NCI-H1694 (cell line): ENCODE measurements around the gene NAA10.
"Not testable (repeated sequence)": the region's sequence is repeated elsewhere in the genome, so short reads cannot be mapped to it uniquely, and the experiment has no call there.

Experiments used
- DNase-seq: peaks from one replicate; lab custom pipeline; 2025; lab: John Stamatoyannopoulos, UW

The NAA10 gene

DNA sequence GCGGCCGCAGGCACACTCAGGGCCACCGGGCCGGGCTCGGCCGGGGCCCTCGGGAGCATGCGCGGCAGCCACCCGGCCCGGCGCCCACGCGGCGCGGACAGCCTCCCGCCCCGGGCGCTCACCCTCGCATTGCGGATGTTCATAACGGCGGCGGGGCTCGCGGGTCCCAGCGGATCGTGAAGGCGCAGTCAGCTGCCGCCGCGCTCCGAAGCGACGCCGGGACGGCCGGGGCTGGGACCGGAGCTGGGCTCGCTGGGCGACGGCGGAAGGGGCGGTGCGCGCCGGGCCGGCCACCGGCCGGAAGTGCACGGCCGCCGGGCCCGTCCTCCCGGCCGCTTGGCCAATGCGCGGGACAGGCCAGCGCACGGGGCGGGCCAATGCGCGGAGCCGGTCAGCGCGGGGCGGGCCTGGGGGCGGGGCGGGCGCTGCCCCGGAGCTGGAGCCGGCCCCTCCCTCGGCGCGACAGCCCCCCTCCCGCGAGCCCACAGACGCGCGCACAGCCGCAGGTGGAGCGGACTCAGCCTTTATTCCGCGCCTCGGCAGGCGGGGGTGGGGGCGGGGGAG is at the start of gene NAA10:
NAA10 (minus strand) TSS at position 276 of the 564 bp plus-strand sequence; CDS start at position 143, 133 bp downstream.
- no peak for DNase-seq

DNA sequence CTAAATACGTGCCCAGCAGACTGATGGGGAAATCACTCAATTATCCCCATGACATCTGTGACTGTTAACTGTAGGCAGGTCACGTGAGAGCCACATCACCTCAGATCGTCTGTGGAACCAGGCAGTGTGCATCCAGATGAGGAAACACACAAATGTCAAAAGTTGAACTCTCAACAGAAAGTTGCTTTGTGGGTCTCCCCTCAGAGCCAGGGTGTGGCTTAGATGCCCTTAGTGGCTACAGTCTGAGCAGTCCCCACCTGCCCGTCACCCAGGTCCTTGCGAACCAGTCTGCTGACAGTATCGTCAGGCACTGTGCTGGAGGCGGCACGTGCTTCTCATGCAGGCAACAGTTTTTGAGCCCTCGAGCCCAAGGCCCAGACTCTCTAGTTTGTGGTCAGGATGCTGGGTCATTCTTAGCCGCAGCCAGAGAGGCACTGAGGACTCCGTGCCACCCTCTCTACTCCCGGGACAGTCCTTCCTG is 48.5 kb upstream of the NAA10 start:
- DNase-seq = no peak

DNA sequence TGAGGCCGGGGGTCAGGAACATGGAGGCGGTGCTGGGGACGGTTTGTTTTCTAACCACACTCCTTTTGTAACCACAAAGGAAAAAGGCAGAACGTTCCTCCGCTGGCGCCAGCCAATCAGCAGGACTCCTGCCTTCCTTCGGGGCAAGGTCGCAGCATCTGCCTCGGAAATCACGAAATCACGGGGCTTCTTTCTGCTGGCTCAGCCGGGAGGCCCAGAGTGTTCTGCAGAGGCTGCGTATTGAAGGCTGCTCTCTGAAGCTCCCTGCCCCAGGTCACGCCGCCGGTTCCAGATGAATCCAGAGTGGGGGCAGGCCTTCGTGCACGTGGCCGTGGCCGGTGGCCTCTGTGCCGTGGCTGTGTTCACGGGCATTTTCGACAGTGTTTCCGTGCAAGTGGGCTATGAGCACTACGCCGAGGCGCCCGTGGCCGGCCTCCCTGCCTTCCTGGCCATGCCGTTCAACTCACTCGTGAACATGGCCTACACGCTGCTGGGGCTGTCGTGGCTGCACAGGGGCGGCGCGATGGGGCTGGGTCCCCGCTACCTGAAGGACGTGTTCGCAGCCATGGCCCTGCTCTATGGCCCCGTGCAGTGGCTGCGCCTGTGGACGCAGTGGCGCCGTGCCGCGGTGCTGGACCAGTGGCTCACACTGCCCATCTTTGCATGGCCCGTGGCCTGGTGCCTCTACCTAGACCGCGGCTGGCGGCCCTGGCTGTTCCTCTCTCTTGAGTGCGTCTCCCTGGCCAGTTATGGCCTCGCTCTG is 47.1 kb upstream of the NAA10 start:
- no peak for DNase-seq

DNA sequence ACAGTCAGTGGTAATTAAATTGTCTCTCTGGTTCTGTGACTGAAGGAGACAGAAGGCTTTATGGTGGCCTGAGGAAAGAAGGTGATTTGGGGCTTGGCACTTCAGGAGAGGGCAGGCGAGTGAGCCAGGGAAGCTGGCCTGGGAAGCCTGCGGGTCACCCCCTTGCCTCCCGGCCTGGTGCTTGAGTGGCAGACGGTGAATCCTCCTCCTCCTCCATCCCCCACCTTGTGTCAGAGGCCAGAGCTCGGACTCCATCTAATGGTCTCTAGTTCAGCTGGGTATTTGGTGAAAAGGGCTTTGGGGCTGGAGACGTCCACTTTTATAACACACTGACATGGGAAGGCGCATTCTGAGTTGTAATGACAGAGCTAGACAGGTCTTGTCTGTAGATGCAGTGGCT is 46.4 kb upstream of the NAA10 start:
- no peak for DNase-seq

DNA sequence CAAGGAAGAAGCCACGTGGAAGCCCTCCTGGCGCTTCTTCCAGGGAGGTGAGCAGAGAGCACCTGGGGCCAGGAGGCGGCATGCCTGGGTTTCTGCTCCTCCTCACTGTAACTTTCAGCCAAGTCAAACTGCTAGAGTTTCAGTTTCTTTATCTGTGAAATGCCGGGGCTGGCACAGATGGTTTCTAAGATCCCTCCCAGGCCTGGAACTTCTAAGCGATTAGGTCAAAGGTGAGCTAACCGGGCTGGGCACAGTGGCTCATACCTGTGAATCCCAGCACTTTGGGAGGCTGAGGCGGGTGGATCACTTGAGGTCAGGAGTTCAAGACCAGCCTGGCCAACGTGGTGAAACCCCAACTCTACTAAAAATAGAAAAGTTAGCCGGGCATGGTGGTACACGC is 45.6 kb upstream of the NAA10 start:
- not testable (repeated sequence) for DNase-seq

DNA sequence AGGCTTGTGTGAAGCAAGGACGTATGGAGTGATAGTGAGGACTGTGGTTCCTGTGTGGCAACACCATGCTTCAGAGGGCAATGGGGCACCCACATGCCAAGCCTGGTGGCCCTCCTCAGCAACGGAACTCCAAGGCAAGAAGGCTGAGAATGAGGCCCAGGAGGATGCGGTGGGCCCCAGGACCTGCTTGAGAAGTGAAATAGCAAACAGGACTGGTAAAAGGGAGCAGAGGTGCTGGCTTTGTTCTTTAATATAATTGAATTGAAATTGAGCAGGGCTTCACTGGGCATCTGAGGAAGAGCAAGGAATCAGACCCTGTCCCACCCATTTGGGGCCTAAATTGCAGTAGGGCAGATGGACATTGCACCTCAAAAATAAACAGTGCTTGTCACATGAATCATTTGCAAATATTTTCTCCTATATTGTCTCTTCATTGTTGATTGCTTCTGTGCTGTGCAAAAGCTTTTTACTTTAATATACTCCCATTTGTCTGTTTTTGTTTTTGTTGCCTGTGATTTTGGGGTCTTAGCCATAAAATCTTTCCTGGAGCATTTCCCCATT is 40.0 kb upstream of the NAA10 start:
- DNase-seq = no peak

DNA sequence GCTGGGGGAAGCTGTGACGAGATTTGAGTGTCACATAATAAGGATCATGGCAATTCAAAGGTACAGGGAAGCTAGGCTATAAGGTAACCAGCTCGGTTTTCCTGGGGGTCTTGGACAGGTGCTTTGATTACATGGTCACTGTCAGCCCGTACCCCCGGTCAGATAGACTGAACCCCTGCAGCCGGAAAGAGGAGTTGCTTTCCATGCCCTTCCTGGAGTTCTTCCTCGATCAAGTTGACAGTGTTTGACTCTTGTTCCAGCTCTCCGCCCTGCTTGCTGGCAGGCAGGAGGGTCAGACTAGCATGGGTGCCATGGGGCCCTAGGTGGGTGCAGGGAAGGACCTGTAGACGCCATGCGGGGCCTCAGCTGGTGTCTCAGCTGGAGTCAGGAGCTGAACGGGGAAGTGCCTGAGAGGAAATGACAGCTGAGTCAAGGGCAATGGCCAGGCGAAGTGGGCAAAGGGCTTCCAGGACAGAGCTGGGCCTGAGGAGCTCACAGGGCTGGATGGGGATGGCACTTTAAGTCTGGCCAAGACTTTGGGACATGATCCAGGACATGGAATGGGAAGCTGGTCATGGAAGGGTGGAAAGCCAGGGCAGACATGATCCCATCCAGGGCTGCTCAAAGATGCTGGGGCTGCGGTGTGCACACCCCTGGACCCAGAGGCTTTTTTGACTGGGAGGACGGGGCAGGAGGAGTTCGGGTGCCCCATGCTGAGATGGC is 39.3 kb upstream of the NAA10 start:
- no peak for DNase-seq

DNA sequence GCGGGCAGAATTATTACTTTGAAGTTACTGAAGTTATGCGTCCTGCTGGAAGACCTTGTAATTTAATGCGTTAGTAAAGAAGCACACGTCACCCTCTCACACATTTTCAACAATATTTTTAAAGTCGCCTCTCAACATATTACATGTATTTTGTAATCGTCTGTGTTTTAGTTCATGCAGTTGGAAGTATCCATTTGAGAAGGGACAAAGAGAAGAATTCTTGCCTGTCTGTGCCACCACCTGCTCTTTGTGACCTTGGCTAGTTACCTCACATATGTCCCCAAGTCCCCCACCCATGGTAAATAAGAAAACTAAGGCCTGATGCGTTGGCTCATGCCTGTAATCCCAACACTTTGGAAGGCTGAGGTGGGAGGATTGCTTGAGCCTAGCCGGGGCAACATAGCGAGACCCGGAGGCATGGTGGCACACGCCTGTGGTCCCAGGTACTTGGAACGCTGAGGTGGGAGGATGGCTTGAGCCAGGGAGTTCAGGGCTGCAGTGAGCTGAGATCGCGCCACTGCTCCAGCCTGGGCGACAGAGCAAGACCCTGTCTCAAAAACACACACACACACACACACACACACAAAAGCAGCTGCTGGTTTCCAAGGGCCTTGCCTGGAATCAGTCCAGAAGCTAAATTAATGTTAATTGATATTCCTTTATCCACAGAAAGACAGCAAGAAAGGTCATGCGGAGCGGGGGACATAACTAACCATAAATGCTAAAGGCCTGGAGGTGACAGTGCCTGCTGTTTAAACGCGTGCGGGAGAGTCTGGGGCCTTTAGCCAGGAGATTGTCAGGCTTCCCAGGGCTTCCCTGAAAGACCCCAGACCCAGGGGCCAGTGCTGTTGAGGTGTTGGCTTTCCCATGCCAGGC is 38.5 kb upstream of the NAA10 start:
- DNase-seq = no peak

DNA sequence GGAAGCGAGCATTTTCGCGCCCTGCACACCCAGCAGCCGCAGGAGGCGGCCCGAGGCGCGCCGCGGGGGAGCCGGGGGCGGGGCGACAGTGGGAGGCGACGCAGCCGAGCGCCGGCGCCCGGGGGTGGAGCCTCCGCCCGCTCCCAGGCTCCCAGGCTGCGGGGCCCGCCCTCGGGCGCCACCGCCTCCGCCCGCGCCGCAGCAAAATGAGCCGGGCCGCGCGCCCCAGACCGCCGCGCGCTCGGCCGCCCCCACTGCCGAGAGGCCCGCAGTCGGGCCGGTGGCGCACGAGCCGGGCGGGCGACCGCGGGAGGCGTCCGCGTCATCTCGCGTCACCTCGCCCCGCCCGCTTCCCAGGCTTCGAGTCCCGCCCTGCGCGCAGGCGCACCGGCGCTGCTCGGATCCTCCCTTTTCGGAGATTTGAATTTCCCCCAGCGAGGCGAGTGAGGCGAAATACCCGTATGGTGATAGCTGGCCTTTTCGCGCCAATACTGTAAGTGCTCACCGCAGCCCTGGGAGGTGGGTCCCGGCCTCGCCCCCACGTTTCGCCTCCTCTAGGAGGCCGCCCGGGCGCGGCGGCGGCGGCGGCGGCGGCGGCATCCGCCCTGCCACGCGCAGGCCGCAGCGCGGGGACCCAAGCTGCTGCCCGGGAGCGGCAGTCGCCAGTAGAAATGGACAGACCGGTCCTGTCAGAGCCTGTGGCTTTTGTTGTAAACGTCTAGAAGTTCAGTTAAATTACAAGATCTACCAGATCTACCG is 37.7 kb upstream of the NAA10 start, which contains the start of gene TMEM187:
TMEM187 (plus strand) TSS at position 387 of the 759 bp plus-strand sequence. CDS start 9,309 bp downstream, outside the sequence.
- DNase-seq = peak; percentile 86

DNA sequence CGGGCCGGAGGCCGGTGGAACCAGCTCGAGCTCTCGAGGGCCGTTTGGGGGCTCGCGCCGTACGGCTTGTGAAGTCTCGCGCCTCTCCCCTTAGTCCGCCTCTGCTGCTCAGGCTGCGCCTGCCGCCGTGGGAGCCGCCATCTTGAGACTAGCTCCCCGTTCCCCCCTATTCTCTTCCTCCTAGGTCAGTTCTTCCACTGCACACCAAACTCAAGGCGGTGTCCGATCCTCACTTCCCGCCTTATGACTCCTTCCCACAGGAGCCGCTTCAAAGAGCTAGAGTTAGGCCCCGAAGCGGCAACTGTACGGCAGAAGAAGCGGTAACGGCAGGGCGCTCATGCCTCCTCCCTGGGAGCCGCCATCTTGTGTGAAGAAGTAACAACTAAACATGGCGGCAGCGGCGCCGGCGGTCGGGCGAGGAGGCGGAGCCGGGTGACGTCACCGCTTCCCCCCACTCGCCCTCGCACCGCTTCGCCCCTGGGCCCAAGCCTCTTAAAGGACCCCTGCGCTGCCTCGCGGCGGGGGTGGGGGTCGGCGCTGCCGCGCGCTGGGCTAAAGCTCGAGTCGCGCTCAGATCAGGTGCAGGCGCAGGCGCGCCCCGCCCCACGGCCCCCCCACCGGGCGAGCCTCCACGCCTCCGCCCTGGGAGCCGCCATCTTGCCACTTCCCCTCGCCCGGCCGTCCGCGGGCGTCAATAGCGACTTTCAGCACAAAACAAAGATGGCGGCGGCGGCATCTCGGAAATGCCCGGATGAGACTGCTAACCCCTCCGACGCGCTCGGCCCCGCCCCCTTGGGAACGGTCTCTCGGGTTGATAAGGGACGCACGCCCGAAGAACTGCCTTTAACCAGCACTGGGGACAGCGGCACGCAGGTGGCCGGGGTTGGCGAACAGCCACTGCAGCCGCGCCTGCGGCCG is 36.9 kb upstream of the NAA10 start, which contains the start of gene HCFC1:
HCFC1 (minus strand) TSS at position 369 of the 918 bp plus-strand sequence. CDS start 978 bp downstream, outside the sequence.
- DNase-seq = peak; percentile 91

DNA sequence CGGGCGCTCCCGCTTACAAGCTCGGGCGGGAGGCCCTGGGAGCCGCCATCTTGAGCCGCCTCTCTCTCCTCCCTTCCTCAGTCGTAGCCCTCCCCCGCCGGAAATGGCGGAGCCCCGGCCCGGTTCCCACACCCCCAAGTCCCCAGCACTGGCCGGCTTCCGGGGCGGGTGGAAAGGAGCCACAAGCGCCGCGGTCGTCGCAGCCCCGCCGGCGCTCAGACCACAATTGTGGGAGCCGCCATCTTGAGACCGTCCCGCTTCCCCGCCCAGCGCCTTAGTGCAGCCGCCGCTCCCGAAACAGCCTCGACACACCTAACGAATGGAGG is 36.2 kb upstream of the NAA10 start:
- DNase-seq = peak; percentile 60

DNA sequence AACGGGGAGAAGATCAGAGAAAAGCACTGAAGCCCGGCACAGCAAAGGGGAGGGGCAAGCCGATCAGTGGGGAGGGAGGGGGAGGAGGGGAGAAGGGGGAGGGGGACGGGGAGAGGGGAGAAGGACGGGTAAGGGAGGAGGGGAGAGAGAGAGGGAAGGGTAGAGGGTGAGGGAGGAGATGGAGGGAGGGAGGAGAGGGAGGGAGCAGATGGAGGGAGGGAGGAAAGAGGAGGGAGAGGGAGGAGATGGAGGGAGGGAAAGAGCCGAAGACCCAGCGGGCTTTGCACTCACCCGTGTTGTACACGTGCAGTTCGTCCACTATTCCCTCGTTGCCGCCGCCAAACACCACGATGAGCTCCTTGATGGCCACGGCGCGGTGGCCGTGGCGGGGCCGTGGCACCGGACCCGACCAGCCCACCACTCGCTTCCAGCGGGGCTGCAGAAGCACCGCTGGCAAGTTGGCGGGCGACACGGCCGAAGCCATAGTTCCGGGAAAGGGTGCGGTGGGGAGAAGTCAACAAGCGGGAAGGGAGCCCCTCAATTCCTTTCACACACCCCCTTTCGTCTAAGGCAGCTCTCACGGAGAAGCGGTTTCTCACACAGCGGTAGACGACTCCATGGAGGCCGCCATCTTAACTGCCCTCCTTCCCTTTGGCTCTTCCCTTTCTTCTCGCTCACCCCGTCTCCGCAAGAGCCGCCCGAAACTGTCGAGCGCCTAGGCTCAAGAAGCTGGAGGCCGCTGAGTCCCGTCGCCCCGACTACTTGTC is 35.7 kb upstream of the NAA10 start:
- peak; percentile 77 for DNase-seq

DNA sequence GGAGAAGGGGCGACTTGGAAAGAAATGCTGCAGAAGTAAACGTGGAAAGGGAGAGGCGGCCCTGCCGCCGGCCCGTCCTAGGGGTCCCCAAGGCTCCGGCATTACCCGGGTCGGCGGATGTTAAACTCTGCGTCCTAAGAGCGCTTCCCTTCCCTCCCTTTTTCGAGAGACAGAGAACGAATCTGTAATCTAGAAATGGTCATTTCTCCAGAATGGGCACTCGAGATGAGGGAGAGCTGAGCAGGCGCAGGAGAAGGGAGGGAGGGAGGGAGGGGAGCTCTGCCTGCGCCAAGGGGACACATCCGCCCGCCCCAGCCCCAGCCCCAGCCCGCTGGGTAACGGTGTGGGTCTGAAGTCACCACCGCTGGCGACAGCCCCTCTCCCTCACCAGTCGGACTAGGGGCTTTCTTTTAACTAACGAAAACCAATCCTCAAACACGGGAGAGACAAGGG is 35.1 kb upstream of the NAA10 start:
- DNase-seq = no peak

DNA sequence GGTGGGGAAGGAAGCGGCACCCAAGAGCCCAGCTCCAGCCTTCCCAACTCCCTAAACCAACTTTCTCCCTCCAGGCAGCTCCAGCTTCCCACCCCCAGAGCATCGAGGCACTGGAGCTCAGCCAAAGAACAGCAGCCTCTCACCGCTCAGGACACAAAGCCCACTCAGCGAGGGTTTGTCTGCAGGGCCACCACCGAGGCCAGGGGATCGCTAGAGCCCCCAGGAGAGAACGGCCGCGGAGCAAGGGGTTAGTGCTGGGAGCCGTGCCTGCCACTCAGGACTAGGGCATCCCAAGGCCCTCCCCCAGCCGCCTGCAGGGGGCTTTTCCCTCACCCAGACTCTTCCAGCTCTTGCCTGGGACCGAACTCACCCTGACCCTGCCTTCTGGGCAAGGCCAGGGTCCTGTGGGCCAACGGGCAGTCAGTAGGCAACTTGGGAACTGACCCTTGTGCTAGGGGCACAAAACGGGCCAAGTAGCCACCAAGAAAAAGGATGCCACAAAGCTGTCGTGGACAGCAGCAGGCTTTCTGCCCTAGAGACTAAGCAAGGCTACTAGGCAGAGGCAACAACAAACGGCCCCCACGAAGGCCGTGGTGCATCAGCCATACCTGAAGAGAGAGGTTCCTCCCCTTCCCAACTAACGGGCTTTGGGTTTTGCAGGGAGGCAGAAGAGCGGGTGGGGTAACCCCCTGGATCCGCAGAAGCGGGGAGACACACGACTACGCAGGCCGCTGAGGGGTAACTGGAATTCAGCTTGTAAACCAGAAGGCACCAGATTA is 34.5 kb upstream of the NAA10 start:
- DNase-seq = no peak

DNA sequence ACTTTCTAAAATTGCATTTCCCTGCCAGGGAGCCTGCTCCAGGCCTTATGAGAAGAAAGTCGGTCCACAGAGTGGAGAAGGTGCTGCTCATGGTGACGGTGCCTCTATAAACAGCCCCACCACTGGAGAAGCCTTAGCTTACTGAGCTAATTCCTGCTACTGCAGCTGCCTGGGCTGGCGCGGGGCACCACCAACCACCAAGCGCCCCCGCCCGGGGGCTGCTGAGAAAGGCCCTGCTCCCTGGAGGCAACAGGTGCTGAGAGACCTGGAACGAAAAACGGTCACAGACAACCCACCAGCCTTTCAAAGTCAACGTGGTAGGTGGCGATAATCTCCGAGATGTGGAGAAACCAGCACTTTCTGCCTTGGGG is 33.9 kb upstream of the NAA10 start:
- peak; percentile 7 for DNase-seq

DNA sequence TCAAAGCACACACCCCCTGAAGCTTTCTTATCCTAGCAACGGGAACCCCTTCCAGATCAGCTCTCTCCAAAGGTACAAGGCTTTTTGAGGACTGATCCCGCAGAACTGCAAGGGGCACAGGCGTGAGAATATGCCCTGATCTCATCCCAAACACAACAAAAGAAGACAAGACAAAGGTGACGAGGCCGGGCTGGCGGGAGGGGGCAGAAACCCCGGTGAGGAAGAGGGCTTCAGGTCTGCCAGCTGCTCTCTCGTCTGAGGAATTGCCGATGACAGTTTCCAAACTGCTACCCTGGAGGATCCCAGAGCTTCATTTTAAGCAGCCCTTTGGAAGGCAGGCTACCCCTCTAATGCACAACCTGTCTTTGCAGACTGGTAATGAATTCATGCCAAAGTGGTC is 33.4 kb upstream of the NAA10 start:
- no peak for DNase-seq

DNA sequence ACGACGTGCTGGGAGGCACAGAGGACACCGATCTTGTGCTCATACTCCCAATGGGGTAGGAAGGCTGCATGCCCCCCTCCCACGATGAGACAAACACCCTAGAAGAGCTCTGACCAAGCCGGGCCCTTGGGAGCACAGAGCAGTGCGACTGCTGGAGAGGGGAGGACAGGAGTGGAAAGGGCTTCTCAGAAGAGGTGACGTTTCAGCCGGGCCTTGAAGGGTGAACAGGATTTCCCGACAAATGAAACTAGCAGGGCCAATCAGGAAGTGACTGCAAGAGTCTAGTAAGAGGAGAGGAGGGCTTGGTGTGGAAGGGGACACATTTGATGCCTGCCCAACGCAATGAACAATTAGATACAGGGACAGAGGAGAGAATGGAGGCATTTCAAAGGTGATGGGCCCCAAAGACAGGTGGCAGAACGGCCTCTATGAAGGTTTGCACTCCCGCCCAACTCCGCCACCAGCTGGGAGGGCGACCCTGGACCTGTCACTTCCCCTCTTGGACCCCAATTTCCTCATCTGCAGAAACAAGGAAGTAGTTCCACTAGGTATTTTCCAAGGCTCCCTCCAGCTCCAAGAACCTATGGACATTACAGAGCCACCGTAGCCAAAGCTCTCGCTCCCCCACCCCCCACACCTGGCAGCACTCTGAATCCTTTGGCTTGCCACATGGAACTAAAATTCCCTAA is 32.8 kb upstream of the NAA10 start:
- no peak for DNase-seq
